HG02870 (cell line): ENCODE measurements around the gene PGBD5.

Experiments
- ATAC-seq: cut with Tn5 transposase; IDR thresholded peaks from one replicate; pipeline ENCODE4 v1.9.1; 2021; ENCODE audit warnings: mild to moderate bottlenecking, moderate library complexity; ENCODE audit not compliant: unreplicated experiment

Gene PGBD5

DNA sequence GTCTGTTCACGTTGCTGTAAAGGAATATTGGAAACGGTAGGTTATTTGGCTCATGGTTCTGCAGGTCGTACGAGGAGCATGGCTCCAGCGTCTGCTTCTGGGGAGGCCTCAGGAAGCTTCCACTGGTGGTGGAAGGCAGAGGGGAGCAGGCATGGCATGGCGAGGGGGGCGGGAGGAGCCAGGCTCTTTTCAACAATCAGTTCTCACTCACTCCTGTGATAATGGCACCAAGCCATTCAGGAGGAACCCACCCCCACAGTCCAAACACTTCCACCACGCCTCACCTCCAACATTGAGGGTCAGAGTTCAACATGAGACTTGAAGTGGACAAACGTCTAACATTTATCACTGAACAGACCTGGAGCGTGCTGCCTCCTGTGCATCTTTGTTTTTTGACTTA is 141.2 kb downstream of the PGBD5 start:
- no peak for ATAC-seq

DNA sequence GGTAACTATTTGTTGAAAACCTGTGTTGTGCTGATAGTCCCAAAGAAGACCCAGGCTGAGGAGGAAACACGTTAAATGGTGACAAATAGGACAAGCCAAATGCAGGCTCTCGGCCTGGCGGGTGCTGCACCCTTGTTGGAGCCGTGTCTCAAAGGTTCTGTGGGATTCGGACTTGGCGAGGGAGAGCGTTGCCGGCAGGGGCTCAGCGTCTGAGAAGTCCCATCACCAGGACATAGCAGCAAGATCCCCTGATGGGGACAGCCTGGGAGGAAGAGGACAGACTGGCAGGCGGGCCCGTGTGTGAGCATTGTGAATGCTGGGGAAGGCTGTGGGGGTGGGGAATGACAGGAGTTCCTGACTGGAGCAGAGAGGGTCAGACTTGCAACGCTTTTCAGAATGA is 142.5 kb downstream of the PGBD5 start:
- no peak for ATAC-seq

- ATAC-seq: no peak
These were observed 144.0 kb downstream of the PGBD5 start for GRCh38 chr1:230282157-230282556.

DNA sequence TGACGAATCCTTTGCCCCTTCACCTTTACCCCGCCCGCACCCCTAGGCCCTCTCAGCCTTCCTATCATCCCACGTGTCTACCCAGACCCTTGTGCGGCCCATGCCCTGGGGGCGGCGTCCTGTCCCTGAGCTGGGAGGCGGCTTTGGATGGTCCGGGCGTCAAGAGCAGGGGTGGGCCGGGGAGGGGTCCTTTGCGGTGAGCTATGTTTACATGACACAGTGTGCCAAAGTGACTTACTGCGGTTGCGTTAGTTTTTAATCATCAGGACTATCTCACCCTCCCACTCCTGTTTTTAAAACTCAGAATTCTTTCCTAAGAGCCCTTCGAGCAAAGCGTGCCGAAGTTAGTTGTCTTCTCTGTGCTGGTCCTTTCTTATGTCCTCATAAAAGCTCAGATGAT is 144.6 kb downstream of the PGBD5 start:
- no peak for ATAC-seq

DNA sequence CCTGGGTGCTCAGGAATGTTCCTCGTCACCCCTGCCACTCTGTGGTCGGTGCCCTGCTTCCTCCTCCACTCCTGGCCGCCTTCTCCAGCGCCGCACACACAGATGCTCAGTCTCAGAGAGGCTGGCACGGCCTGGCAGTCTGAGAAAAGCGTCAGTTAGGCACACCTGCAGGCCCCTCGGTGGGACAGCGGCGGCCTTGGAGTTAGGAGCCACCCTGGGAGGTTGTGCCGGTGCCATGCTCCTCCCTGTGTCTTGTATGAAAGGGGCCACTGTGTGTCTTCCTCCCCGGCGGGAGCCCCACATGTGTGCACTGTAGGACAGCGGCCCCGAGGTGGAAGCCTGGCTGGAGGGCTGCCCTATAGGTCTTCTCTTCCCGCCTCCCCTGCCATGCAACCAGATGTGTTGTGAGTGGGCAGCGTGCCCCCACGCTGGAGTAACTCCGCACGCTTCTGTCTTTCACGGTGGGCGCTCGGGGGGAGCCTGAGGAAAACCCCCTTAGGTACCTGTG is 145.2 kb downstream of the PGBD5 start:
- no peak for ATAC-seq

- ATAC-seq: no peak
These were observed 145.9 kb downstream of the PGBD5 start for GRCh38 chr1:230280054-230280795.

DNA sequence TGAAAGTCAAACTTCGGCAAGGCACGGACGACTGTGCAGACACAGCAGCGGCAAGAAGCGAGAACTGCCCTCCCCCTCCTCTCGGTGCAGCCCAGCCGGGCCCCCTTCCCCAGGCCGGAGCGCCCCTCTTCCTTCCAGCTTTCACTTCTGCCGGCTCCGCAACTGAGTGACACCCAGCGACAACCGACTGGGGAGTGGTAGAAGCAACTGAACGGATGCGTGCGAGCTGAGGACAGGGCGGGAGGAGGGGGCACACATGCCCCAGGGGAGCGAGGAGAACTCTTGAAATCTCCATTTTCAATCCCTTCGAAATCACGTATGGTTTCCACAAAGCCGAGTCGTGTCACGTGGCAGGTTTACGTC is 146.6 kb downstream of the PGBD5 start:
- no peak for ATAC-seq

DNA sequence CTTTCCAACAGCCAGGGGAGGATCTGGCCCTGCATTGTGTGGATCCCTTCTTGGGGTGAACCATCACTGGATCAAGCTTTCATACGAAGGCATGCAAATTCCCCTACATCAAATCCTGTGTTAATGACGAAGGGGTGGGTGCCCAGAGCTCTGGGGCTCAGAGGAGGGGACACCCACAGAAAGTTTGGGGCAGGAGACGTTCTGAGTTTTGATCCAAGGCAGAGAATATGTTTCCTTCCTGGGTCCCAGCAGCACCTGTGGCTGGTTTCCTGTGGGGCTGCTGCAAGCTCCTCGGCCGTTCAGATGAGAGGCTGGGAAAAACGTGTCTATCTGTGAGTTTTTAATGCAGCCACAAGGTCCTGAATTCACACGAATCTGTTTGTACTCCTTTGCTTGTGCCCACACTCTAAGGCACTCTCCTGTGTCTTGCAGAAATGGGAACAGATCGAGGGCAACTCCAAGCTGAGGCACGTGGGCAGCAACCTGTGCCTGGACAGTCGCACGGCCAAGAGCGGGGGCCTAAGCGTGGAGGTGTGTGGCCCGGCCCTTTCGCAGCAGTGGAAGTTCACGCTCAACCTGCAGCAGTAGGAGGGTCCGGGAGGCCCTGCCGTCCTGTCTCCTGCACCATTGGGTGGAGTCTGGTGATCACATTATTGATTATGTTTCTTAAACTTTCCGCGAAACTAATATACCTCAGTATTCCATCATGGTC is 147.1 kb downstream of the PGBD5 start:
- no peak for ATAC-seq

GRCh38 chr1:230278376-230278775 is 147.8 kb downstream of the PGBD5 start:
- ATAC-seq: no peak

DNA sequence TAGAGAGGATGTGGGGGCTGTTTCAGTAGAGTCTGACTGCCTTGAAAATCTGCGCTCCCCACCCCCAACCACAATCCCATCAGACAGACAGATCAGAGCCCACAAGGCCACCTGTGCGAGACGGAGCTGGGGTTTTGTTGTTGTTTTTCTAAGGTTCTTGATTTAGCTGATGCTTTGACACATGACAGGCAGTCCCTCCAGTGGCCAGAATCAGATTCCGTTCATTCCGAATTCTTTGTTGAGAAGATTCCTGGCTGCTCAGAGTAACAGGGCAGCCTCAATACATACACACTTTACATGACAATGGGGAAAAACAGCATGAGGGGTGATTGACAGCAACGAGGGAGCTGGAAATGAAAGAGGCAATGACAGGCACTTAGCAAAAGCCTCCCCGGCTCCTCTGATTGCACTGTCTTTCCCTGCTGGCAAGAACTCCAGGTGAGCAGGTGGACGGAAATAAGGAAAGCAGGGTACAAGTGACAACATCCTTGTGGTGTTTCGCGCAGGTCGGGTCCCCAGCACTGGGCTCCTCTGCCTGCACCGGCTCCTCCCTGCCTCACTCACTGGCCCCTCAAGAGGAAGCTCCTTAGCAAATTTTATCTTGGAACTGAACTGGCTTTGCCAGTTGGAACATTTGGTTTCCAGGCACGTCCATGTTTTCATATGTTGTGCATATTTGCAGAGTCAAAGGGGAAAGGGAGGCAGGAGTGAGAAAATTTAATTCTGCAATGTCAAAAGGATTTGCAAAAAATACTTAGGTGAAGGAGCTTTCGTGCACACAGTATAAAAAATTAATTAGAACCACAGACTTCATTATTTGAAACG is 148.7 kb downstream of the PGBD5 start:
- ATAC-seq: no peak

DNA sequence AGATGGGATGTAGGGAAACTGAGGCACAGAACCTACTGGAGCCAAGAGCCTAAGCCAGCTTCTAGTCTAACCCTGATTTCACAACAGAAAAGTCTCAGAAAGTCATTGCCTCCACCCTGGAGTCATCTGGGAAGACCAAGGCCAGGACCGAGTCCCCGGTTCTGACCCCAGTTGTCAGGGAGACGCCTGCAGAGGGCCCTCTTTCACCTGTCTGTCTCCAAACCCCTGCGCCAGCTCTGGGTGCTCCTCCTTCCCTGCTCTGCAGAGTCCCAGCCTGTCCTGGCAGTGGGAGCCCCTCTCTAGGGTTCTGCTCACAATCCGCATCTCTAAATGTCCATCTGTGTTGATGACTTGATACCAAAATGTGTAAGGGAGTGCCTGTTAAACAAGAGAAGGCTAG is 149.7 kb downstream of the PGBD5 start:
- ATAC-seq: no peak

DNA sequence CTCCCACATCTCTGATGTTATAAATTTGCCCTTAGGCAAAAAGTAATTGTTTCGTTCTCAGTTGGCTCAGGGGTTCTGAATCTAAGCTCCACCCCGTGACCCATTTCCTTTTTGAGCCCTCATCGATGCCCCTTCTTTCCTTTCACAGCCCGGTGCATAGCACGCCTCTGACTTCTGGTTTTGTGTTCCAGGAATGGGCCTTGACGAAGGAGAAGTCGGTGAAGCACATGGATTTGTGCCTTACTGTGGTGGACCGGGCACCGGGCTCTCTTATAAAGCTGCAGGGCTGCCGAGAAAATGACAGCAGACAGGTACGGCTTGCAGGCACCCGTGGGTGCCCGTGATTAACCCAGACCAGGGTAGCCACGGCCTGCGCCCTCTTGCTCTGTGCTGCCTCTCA is 151.9 kb downstream of the PGBD5 start:
- ATAC-seq: no peak

- no peak for ATAC-seq
These were observed 152.9 kb downstream of the PGBD5 start for GRCh38 chr1:230273141-230273710.

- no peak for ATAC-seq
These were observed 153.6 kb downstream of the PGBD5 start for GRCh38 chr1:230272557-230272956.

GRCh38 chr1:230271300-230272035 is 154.7 kb downstream of the PGBD5 start:
- ATAC-seq: no peak

DNA sequence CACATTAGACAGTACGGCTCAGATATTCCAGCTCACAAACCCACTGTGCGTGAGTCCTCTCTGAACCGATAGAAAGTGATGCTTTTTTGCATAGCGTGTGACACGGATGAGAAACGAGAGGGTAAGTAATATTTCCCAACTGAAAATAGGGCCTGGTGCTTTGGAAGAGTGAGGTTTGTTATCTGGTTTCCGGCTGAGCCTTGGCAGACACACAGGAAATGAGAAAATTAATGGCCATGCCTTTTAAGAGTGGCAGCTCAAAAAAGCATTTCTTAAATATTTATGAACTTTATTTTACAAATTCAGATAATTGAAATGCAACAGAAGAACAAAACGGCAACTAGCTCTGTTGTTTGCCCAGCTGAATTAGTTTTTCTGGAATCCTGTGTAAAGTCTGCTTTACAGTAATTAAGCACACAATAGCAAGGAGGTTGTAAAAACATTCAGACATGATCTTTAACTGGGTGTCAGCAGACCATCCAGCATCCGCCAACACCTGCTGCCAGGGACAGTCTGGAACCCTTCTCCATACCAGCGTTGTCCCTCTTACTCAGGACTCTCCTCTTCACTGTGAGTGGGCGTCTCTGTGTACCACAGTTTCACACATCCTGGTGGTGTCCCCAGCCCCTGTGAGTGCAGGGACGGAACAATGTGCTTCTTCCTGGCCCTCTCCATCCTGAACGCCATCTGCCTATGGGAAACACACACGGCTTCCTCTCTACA is 155.4 kb downstream of the PGBD5 start:
- ATAC-seq: no peak

DNA sequence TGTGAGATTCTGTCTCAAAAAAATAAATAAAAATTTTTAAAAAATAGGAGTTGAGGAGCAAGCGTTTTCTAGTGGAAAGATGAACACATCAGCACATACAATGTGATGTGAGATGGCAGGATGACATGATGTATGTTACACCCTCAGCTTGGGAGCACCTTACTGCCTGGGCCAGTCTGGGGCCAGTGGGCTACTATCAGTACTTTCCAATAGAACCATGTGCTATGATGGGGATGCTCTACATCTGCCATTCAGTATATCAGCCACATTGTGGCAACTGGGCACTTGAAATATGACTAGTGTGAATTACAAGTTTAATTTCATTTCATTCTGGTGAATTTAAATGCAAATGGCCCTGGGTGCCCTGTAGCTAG is 156.0 kb downstream of the PGBD5 start:
- no peak for ATAC-seq

DNA sequence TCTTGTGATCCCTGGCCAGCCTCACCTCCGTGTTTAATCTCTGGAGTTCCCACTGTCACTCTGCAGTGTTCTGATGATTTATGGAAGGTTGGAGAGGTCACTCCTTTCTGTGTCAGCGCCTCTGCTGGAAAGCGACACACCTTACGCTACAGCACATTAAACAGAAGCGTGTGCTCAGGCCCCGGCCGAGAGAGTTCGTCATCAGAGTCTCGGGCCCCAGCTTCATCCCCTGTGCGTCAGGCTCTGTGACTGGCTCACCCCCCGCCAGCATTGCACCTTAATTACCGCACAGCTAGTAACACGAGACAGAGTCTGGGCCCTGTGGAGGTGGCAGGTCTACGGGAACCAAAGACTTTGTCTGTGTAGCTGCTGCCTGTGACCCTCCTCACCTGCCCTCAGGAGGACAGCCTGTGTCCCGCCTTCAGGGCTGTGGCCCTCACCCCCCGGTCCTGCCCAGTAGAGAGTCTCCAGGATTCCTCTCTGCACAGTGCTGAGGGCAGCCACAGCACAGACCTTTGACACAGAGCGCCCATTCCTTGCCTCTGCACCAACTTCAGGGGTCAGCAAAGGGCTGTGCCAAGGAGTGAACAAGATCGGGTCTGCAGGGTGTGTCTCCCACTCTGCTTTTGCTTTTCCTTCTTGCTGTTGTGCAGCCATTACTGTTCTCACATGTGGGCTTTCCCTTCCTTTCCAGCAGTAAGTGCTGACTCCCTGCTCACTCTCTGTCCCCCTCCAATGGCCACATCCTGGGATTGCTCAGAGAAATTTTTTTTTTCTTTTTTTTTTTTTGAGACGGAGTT is 157.6 kb downstream of the PGBD5 start:
- no peak for ATAC-seq
